Stomach (tissue), 9 donors: ENCODE data around the gene MFGE8. TPM values are rescaled to one million over a fixed set of nuclear protein-coding genes. Genes with fewer than 3 reads are reported as not detected.
A peak's percentile ranks its signal among the peaks of the same experiment; 100 is the strongest.

Experiments
- DNase-seq, 2 donors: peaks; one replicate each; pipeline versions ENCODE4 v3.0.0 to v3.0.0-alpha.2; 2013 to 2019
- H3K27ac ChIP-seq, 5 donors: fragments of 200-600 bp in 4 of 5; sonication (generic) in 4 of 5; one replicate each; pipeline ENCODE4 v1.5.1; 2013 to 2019; ENCODE audit warnings: mild to moderate bottlenecking in 1 of 5, moderate library complexity in 1 of 5
- H3K27me3 ChIP-seq, 3 donors: fragments of 200-600 bp; sonication (generic); one replicate each; pipeline ENCODE4 v1.5.1; 2017 to 2019; ENCODE audit warnings: mixed run types in 1 of 3
- H3K36me3 ChIP-seq, 4 donors: fragments of 200-600 bp; sonication (generic); 1 replicate in 3 of 4; 2 replicates in 1 of 4; pipeline ENCODE4 v1.5.1; 2016 to 2019
- H3K4me1 ChIP-seq, 4 donors: fragments of 200-600 bp; sonication (generic); one replicate each; pipeline ENCODE4 v1.5.1; 2016 to 2019
- H3K4me3 ChIP-seq, 4 donors: fragments of 200-600 bp; sonication (generic) in 3 of 4; one replicate each; pipeline ENCODE4 v1.5.1; 2016 to 2019; ENCODE audit warnings: mild to moderate bottlenecking in 1 of 4
- H3K9me3 ChIP-seq, 4 donors: fragments of 200-600 bp; sonication (generic); one replicate each; pipeline ENCODE4 v1.5.1; 2016 to 2019
- CTCF ChIP-seq, 7 experiments: fragments of 450-650 bp in 4 of 7; fragments of 200-600 bp in 3 of 7; sonication (generic) in 3 of 7; IDR thresholded peaks; one replicate each; pipeline ENCODE4 v1.5.1; 2016 to 2019; ENCODE audit warnings: antibody characterized with exemption in 7 of 7, control low read depth in 2 of 7, mild to moderate bottlenecking in 1 of 7
- EP300 ChIP-seq: sonication (generic); formaldehyde crosslinking; IDR thresholded peaks from one replicate; pipeline ENCODE4 v1.6.1; 2017; ENCODE audit warnings: antibody characterized with exemption
- POLR2A ChIP-seq, 4 donors: fragments of 450-650 bp; IDR thresholded peaks; one replicate each; pipeline ENCODE4 v1.6.1; 2016; ENCODE audit warnings: antibody characterized with exemption in 4 of 4, control low read depth in 2 of 4, mild to moderate bottlenecking in 1 of 4, moderate library complexity in 1 of 4
- POLR2AphosphoS5 ChIP-seq, 3 donors: sonication (generic); formaldehyde crosslinking; IDR thresholded peaks; one replicate each; pipeline ENCODE4 v1.6.1; 2016; ENCODE audit warnings: antibody characterized with exemption in 3 of 3
- WGBS, 5 donors: extraction: QIAGEN DNeasy Blood & Tissue Kit in 3 of 5; methylation state at CpG; one replicate each; pipeline versions ENCODE4 v1.1.5 to v1.1.7; 2013 to 2018; 5-methylcytosine and 5-hydroxymethylcytosine counted together
- intact Hi-C: fragments of 100-400 bp; cut with DNase I; formaldehyde crosslinking; loops from one replicate; pipeline ENCODE4 v1.15.1; 2023; ENCODE audit warnings: low total_unique reads
- polyA plus RNA-seq, 3 donors: library from polyadenylated mRNA; stranded (reverse); fragments of 200-250 nt; gene quantifications; one replicate each; pipeline ENCODE4 v1.2.3, GENCODE V29; 2013
- total RNA-seq, 5 donors: library from RNA; depleted of rRNA; stranded (reverse); fragments of >200 nt; gene quantifications; one replicate each; pipeline versions ENCODE4 v1.1.0 to v1.2.3, GENCODE V29; 2014 to 2016
- donor health status: healthy with polysubstance abuse.
- donor health status: Bipolar disorder and iron deficiency.
- donor health status: healthy.

MFGE8 gene
- total and polyA plus RNA-seq, 8 donors, result 39.3 to 380 (median 68.3) TPM

- H3K36me3 ChIP-seq, result peaks cover 8 to 47% (median 30%) of the 10 kb centered on the region in 4 donors
- 86 to 95% (median 91%) methylated on average over 15 of the region's 15 CpGs for whole genome bisulfite sequencing, 5 donors
- no peak overlapping the region for H3K4me3 ChIP-seq
- intact Hi-C loops, result no loop called here
- H3K9me3 ChIP-seq, result no peaks in the 10 kb centered on the region
- H3K27me3 ChIP-seq, result peaks cover 0 to 24% (median 17%) of the 10 kb centered on the region in 3 donors
- TF ChIP-seq CTCF (IDR thresholded peaks at IDR 0.05), result no peak
- TF ChIP-seq POLR2A (IDR thresholded peaks at IDR 0.05), result no peak
- no peak for TF ChIP-seq EP300
- no peak for TF ChIP-seq POLR2AphosphoS5 (IDR thresholded peaks at IDR 0.05)
- peaks cover 27 to 40% (median 36%) of the 10 kb centered on the region in 4 donors for H3K4me1 ChIP-seq
- no peak for DNase-seq
- H3K27ac ChIP-seq, result no peak overlapping the region
Observed at GRCh38 chr15:88898736-88899135, 14.4 kb downstream of the MFGE8 start.

GRCh38 chr15:88897456-88898194 is 15.6 kb downstream of the MFGE8 start:
- Histone ChIP-seq H3K27ac (peak overlapping the region in 4 of 5 donors; percentile 17 to 71 (median 43)), H3K27me3 (peaks cover 0 to 35% (median 17%) of the 10 kb centered on the region in 3 donors), H3K9me3 (no peaks in the 10 kb centered on the region), H3K4me3 (no peak overlapping the region), H3K36me3 (peaks cover 0 to 36% (median 20%) of the 10 kb centered on the region in 4 donors), H3K4me1 (peaks cover 27 to 40% (median 37%) of the 10 kb centered on the region in 4 donors)
- intact Hi-C loops, result no loop called here
- TF ChIP-seq CTCF (IDR thresholded peaks at IDR 0.05), result peak in 5 of 7 experiments; percentile 24 to 74 (median 45)
- no peak for TF ChIP-seq EP300
- TF ChIP-seq POLR2A (IDR thresholded peaks at IDR 0.05), result no peak
- TF ChIP-seq POLR2AphosphoS5 (IDR thresholded peaks at IDR 0.05), result peak in 2 of 3 donors; percentile 32 to 35
- 25 to 47% (median 44%) methylated on average over 8 to 12 of the region's 12 CpGs for WGBS, 5 donors
- DNase-seq, result peak; percentile 89 to 96

GRCh38 chr15:88897142-88897455 is 16.1 kb downstream of the MFGE8 start:
- Histone ChIP-seq H3K9me3 (no peaks in the 10 kb centered on the region), H3K4me3 (no peak overlapping the region), H3K4me1 (peaks cover 27 to 40% (median 37%) of the 10 kb centered on the region in 4 donors), H3K36me3 (peaks cover 0 to 30% (median 15%) of the 10 kb centered on the region in 4 donors), H3K27me3 (peaks cover 0 to 38% (median 17%) of the 10 kb centered on the region in 3 donors), H3K27ac (peak overlapping the region in 4 of 5 donors; percentile 2 to 71 (median 43))
- 16 to 30% (median 25%) methylated on average over 4 to 8 of the region's 8 CpGs for WGBS, 5 donors
- intact Hi-C loops, result no loop called here
- no peak for TF ChIP-seq POLR2AphosphoS5 (IDR thresholded peaks at IDR 0.05)
- TF ChIP-seq CTCF (IDR thresholded peaks at IDR 0.05), result no peak
- no peak for TF ChIP-seq POLR2A (IDR thresholded peaks at IDR 0.05)
- TF ChIP-seq EP300, result no peak
- no peak for DNase-seq

- DNase-seq, result peak in 1 of 2 donors; percentile 36
- H3K27ac ChIP-seq, result peak overlapping the region in 4 of 5 donors; percentile 2 to 71 (median 43)
- no peak for TF ChIP-seq CTCF (IDR thresholded peaks at IDR 0.05)
- no peak for TF ChIP-seq EP300
- no peak for TF ChIP-seq POLR2A (IDR thresholded peaks at IDR 0.05)
- no peak for TF ChIP-seq POLR2AphosphoS5 (IDR thresholded peaks at IDR 0.05)
- intact Hi-C loops, result no loop called here
- no peak overlapping the region for H3K4me3 ChIP-seq
- no peaks in the 10 kb centered on the region for H3K9me3 ChIP-seq
- H3K36me3 ChIP-seq, result peaks cover 0 to 24% (median 11%) of the 10 kb centered on the region in 4 donors
- H3K4me1 ChIP-seq, result peaks cover 27 to 40% (median 37%) of the 10 kb centered on the region in 4 donors
- 60 to 78% (median 73%) methylated on average over 8 of the region's 8 CpGs for WGBS, 5 donors
- peaks cover 0 to 38% (median 17%) of the 10 kb centered on the region in 3 donors for H3K27me3 ChIP-seq
Observed at GRCh38 chr15:88896333-88897033, 16.7 kb downstream of the MFGE8 start.
